Stomach (tissue), 4 donors: ENCODE results near the gene TMTC2.

Source experiments
- EP300 ChIP-seq: sonication (generic); formaldehyde crosslinking; IDR thresholded peaks from one replicate; pipeline ENCODE4 v1.6.1; 2017; ENCODE audit warnings: antibody characterized with exemption
- POLR2A ChIP-seq, 4 donors: fragments of 450-650 bp; IDR thresholded peaks; one replicate each; pipeline ENCODE4 v1.6.1; 2016; ENCODE audit warnings: antibody characterized with exemption in 4 of 4, control low read depth in 2 of 4, mild to moderate bottlenecking in 1 of 4, moderate library complexity in 1 of 4
- TF ChIP-seq, protein P1 (sequence below), 7 experiments: fragments of 450-650 bp in 4 of 7; fragments of 200-600 bp in 3 of 7; sonication (generic) in 3 of 7; IDR thresholded peaks; one replicate each; pipeline ENCODE4 v1.5.1; 2016 to 2019; ENCODE audit warnings: antibody characterized with exemption in 7 of 7, control low read depth in 2 of 7, mild to moderate bottlenecking in 1 of 7

DNA sequence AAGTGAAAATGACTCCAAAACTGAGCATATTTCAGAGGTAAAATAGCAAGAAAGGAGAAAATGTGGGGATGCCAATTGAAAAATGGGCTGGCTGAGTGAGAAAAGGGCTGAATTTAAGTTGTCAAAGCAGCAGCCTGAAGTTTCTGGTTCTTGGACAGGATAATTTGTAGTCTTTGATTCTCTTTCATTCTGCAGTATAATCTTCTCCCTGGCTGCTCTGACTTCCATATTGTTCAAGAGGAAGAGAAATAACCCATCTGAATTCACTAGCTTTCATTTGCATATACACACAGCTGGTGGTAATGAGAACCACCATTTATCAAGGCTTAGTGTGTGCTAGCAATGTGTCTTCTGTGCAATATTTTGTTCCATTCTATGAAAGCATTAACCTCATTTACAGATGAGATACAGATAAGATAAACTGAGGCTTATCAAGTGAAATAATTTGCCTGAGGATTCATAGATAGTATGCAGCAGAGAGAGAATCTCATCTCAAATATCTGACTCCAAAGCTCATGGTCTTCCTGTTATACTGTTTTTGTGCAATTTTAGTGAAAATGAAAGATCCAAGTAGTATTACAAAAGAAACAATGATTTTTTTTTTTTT lies 184.2 kb downstream of the TMTC2 start:
- TF ChIP-seq, protein P1, sequence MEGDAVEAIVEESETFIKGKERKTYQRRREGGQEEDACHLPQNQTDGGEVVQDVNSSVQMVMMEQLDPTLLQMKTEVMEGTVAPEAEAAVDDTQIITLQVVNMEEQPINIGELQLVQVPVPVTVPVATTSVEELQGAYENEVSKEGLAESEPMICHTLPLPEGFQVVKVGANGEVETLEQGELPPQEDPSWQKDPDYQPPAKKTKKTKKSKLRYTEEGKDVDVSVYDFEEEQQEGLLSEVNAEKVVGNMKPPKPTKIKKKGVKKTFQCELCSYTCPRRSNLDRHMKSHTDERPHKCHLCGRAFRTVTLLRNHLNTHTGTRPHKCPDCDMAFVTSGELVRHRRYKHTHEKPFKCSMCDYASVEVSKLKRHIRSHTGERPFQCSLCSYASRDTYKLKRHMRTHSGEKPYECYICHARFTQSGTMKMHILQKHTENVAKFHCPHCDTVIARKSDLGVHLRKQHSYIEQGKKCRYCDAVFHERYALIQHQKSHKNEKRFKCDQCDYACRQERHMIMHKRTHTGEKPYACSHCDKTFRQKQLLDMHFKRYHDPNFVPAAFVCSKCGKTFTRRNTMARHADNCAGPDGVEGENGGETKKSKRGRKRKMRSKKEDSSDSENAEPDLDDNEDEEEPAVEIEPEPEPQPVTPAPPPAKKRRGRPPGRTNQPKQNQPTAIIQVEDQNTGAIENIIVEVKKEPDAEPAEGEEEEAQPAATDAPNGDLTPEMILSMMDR (IDR thresholded peaks at IDR 0.05): no peak
- TF ChIP-seq POLR2A (IDR thresholded peaks at IDR 0.05): no peak
- TF ChIP-seq EP300: no peak
